OCI-LY1 (cell line): Measurements from ENCODE around the gene CEP63.

Source experiments
- H2AFZ ChIP-seq: fragments of 200-600 bp; sonication (generic), shearing (Covaris generic); 2 replicates; pipeline ENCODE4 v1.6.0; 2014; ENCODE audit warnings: antibody characterized with exemption, mild to moderate bottlenecking, low read length
- H3F3A ChIP-seq: fragments of 200-600 bp; sonication (generic), shearing (Covaris generic); 2 replicates; pipeline ENCODE4 v1.6.0; 2014; ENCODE audit warnings: mild to moderate bottlenecking, antibody characterized with exemption, low read length, moderate library complexity; ENCODE audit not compliant: insufficient read depth
- H3K27ac ChIP-seq: fragments of 200-600 bp; sonication (generic); 2 replicates; pipeline ENCODE4 v1.5.1; 2014; ENCODE audit warnings: low read length, mixed run types, mild to moderate bottlenecking, low read depth; ENCODE audit not compliant: poor library complexity, severe bottlenecking
- H3K27me3 ChIP-seq: fragments of 200-600 bp; sonication (generic); 2 replicates; pipeline ENCODE4 v1.6.0; 2014; ENCODE audit warnings: antibody characterized with exemption, mild to moderate bottlenecking, low read length, moderate library complexity; ENCODE audit not compliant: insufficient read depth
- H3K36me3 ChIP-seq: fragments of 200-600 bp; sonication (generic); 2 replicates; pipeline ENCODE4 v1.6.1; 2014; ENCODE audit warnings: mild to moderate bottlenecking, antibody characterized with exemption, low read length, moderate library complexity, mixed read lengths; ENCODE audit not compliant: insufficient read depth
- H3K4me1 ChIP-seq: fragments of 200-600 bp; sonication (generic); 2 replicates; pipeline ENCODE4 v1.5.1; 2014; ENCODE audit warnings: mild to moderate bottlenecking, low read length, moderate library complexity; ENCODE audit not compliant: insufficient read depth, severe bottlenecking
- H3K4me2 ChIP-seq: fragments of 200-600 bp; sonication (generic), shearing (Covaris generic); 2 replicates; pipeline ENCODE4 v1.6.1; 2014; ENCODE audit warnings: low read length
- H3K4me3 ChIP-seq: fragments of 200-600 bp; sonication (generic); 2 replicates; pipeline ENCODE4 v1.5.1; 2014; ENCODE audit warnings: low read length, low read depth, mild to moderate bottlenecking, mixed read lengths; ENCODE audit not compliant: poor library complexity, severe bottlenecking
- H3K79me2 ChIP-seq: fragments of 200-600 bp; shearing (Covaris generic); 2 replicates; pipeline ENCODE4 v1.6.1; 2016; ENCODE audit warnings: mixed run types, low read length, mixed read lengths; ENCODE audit not compliant: insufficient read depth
- H3K9ac ChIP-seq: fragments of 200-600 bp; sonication (generic), shearing (Covaris generic); 2 replicates; pipeline ENCODE4 v1.6.1; 2014; ENCODE audit warnings: mild to moderate bottlenecking, low read length, mixed read lengths
- H3K9me2 ChIP-seq: fragments of 200-600 bp; sonication (generic), shearing (Covaris generic); 2 replicates; pipeline ENCODE4 v1.6.1; 2014; ENCODE audit warnings: low read depth, mild to moderate bottlenecking, low read length, mixed read lengths
- H3K9me3 ChIP-seq: fragments of 200-600 bp; shearing (Covaris generic); 2 replicates; pipeline ENCODE4 v1.6.1; 2014; ENCODE audit warnings: low read length, mixed read lengths
- H4K20me1 ChIP-seq: fragments of 200-600 bp; sonication (generic), shearing (Covaris generic); 2 replicates; pipeline ENCODE4 v1.6.0; 2016; ENCODE audit warnings: mild to moderate bottlenecking, low read length; ENCODE audit not compliant: insufficient read depth
- EZH2 ChIP-seq: fragments of 200-600 bp; sonication (generic), shearing (Covaris generic); IDR thresholded peaks from 2 replicates; pipeline ENCODE4 v1.8.0; 2017; ENCODE audit warnings: borderline replicate concordance, mixed run types, mild to moderate bottlenecking, antibody characterized with exemption, low read length, moderate library complexity, mixed read lengths
- TF ChIP-seq, protein P1 (sequence below): fragments of 200-600 bp; sonication (generic), shearing (Covaris generic); IDR thresholded peaks from 2 replicates; pipeline ENCODE4 v1.5.1; 2017; ENCODE audit warnings: mild to moderate bottlenecking, antibody characterized with exemption, low read length, moderate library complexity, mixed read lengths

Gene CEP63

GRCh38 chr3:134446800-134447199 lies 39.1 kb upstream of the CEP63 start:
- Histone ChIP-seq H3K27ac (no peak overlapping the region), H4K20me1 (no peaks in the 10 kb centered on the region), H2AFZ (no peak overlapping the region), H3K9me2 (no peaks in the 10 kb centered on the region), H3K9me3 (no peaks in the 10 kb centered on the region), H3K27me3 (no peaks in the 10 kb centered on the region), H3K4me3 (no peak overlapping the region), H3K79me2 (no peaks in the 10 kb centered on the region), H3K4me1 (no peaks in the 10 kb centered on the region), H3K9ac (no peak overlapping the region), H3K36me3 (no peaks in the 10 kb centered on the region), H3F3A (no peaks in the 10 kb centered on the region), H3K4me2 (no peak overlapping the region)
- TF ChIP-seq, protein P1, sequence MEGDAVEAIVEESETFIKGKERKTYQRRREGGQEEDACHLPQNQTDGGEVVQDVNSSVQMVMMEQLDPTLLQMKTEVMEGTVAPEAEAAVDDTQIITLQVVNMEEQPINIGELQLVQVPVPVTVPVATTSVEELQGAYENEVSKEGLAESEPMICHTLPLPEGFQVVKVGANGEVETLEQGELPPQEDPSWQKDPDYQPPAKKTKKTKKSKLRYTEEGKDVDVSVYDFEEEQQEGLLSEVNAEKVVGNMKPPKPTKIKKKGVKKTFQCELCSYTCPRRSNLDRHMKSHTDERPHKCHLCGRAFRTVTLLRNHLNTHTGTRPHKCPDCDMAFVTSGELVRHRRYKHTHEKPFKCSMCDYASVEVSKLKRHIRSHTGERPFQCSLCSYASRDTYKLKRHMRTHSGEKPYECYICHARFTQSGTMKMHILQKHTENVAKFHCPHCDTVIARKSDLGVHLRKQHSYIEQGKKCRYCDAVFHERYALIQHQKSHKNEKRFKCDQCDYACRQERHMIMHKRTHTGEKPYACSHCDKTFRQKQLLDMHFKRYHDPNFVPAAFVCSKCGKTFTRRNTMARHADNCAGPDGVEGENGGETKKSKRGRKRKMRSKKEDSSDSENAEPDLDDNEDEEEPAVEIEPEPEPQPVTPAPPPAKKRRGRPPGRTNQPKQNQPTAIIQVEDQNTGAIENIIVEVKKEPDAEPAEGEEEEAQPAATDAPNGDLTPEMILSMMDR: no peak
- no peak for TF ChIP-seq EZH2

DNA sequence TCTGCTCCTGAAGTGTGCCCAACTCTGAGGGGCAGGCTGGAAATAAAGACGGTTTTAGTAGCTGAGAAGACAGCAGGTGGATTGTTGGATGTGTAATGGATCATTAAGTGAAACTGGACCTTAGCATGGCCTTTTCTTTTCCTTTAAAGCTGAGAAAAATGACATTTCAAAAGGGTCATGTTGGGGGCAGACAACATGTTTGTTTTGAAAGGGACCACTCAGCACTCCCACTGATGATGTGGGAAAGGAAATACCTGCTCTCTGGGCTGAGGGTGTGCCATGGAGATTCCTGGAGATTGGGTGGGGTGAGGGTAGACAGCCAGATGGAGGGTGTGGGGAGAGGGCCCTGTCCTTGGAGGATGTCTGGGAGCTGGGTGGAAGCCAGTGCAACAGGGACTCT lies 38.5 kb upstream of the CEP63 start:
- TF ChIP-seq, protein P1: no peak
- no peak for TF ChIP-seq EZH2
- Histone ChIP-seq H3K4me3 (no peak overlapping the region), H3K4me1 (no peaks in the 10 kb centered on the region), H3K36me3 (no peaks in the 10 kb centered on the region), H3K9ac (no peak overlapping the region), H3K9me3 (no peaks in the 10 kb centered on the region), H3K4me2 (no peak overlapping the region), H2AFZ (no peak overlapping the region), H3F3A (no peaks in the 10 kb centered on the region), H3K27ac (no peak overlapping the region), H3K79me2 (no peaks in the 10 kb centered on the region), H3K27me3 (no peaks in the 10 kb centered on the region), H4K20me1 (no peaks in the 10 kb centered on the region), H3K9me2 (no peaks in the 10 kb centered on the region)

DNA sequence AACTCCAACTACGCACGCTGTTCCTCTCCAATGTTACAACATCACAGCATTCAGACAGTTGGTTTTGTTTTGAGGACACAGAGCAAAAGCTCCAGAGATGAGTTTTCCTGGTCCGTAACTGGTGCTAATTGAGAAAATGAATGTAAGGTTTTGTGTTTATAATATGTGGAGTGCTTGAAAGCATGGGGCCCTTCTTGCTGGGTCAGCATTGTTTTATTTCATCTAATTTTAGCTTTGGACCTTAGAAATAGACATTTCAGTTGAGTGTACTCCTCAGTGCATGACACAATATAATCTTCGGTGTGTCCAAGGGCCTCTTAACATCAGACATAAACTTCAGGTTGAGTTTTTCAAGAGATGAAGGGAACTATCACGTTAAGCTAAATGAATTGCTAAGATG lies 37.2 kb upstream of the CEP63 start:
- TF ChIP-seq EZH2: no peak
- TF ChIP-seq, protein P1: no peak
- no peaks in the 10 kb centered on the region for H3F3A ChIP-seq
- no peak overlapping the region for H3K9ac ChIP-seq
- no peak overlapping the region for H2AFZ ChIP-seq
- H3K4me1 ChIP-seq: no peaks in the 10 kb centered on the region
- H3K4me2 ChIP-seq: no peak overlapping the region
- H3K9me3 ChIP-seq: no peaks in the 10 kb centered on the region
- H4K20me1 ChIP-seq: no peaks in the 10 kb centered on the region
- no peaks in the 10 kb centered on the region for H3K9me2 ChIP-seq
- no peaks in the 10 kb centered on the region for H3K27me3 ChIP-seq
- no peaks in the 10 kb centered on the region for H3K79me2 ChIP-seq
- H3K27ac ChIP-seq: no peak overlapping the region
- no peaks in the 10 kb centered on the region for H3K36me3 ChIP-seq
- H3K4me3 ChIP-seq: no peak overlapping the region
